GM15510 (cell line): Measurements from ENCODE around the gene TLL1.

ENCODE experiments used
- POLR2A ChIP-seq: IDR thresholded peaks from 3 replicates; pipeline ENCODE4 v1.6.1; 2011; ENCODE audit warnings: borderline replicate concordance; ENCODE audit not compliant: insufficient read length; ENCODE audit errors: extremely low read depth

TLL1 gene

DNA sequence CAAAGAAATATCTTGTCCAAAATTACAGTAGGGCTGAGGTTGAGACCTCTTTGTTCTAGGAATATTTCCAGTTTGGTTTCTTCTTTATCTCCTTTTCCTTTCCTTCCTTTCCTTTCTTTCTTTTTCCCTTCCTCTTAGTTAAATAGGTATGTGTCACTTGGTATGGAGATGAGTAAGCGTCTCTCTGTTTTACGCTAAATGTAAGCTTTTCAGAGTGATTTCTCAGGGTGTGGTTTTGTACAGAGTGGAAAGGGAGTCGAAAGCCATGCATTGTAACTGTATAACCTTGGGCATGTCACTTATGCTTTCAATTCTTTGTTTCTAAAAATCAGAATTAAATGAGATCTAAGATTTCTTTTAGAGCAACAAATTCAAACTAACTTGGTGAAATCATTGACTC, 54.8 kb downstream of the TLL1 start:
- TF ChIP-seq POLR2A = no peak

DNA sequence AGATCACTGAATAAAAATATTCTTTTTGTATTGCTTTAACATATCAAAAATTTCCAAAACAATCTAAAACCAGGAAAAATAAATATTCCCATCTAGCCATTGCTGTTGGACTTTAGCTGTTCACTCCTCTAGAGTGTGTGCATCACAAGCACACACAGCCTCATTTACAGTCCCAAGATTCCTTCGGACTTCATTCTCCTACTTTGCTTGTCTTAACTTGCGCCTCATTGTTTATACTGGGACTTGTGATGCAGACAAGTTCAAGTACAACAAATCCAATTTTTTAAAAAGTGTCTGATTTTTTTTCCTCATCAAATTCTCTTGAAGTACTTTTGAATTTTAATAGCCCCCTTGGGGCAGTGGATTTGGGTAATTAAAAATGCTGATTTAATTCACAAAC, 55.6 kb downstream of the TLL1 start:
- no peak for TF ChIP-seq POLR2A

DNA sequence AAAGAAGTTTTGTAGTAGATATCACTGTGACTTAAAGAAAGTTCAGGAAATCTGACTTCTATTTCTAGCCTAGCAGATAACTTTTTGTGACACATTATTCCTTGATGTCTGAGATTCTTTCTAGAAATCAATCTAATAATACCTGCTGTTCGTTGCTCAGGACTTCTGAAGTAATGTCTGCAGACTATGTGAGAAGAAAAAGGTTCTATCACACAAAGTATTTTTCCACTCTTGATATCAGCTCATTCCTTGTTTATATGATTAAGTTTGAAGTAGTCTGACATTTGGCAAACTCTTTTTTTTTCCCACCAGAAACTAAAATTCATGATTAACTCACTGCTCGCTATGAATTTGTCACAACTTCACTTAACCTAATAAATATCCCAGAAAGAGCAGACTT, 56.6 kb downstream of the TLL1 start:
- TF ChIP-seq POLR2A = no peak

DNA sequence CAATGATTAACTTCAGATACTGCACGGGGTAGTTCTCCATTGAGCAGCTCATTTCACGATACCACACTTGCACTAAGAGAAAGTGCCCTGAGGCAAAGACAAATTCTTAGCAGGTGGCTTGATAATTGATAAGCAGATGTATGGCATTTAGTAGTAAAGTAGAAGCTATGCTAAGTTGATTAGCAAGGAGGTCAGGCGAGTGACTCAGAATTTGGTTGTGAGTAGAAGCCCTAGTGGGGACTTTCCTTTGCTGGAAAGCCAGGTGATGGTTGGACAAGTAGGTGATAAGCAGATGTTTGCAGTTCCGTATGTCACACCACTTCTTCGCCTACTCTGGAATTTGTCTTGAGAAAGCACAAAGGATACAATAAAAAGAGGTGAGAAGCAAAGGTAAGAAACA, 58.7 kb downstream of the TLL1 start:
- no peak for TF ChIP-seq POLR2A

DNA sequence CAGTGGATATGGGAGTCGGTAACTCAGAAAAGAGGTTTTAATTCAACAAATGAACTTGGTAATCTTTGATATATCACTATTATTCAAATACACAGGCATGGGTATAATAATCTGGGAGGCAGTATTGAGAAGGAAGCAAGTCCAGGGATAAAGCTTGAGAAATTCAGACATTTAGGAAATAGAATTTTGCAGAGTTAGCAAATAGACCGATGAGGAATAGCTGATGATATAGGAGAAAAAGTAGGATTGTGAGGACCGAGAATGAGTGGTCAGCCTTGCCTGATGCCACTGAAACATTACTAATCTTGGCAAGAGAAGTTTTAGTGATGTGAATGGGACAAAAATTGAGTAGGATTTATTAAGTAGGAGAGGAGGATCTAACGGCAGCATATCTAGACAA, 71.9 kb downstream of the TLL1 start:
- TF ChIP-seq POLR2A = no peak

DNA sequence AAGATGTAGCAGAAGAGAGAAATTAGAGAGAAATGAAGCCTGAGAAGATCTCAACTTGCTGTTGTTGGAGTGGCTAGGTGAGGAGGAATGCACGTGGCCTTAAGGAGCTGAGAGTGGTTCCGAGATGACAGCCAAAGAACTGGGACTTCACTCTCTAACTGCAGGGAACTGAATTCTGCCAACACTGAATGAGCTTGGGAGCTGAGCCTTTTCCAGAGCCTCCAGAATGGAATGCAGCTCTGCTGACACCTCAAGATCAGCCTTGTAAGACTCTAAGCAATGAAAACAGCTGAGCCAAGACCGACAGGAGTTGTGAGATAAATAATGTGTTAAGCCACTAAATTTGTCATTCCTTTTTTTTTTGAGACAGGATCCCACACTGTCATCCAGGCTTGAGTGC, 73.0 kb downstream of the TLL1 start:
- TF ChIP-seq POLR2A = no peak

DNA sequence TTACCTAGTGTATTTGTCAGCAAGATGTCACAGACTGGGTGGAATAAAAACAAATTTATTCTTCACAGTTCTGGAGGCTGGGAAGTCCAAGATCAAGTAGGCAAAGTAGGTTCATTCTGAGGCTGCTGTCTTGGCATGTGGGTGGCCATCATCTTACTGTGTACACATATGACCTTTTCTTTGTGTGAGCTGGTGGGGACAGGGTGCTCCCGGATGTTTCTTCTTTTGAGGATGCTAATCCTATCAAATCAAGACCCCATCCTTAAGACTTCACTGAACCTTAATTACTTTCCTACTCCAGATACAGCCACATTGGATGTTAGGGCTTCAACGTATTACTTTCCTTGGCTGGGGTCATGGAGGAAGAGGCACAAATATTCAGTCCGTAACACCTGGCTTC, 74.0 kb downstream of the TLL1 start:
- no peak for TF ChIP-seq POLR2A

DNA sequence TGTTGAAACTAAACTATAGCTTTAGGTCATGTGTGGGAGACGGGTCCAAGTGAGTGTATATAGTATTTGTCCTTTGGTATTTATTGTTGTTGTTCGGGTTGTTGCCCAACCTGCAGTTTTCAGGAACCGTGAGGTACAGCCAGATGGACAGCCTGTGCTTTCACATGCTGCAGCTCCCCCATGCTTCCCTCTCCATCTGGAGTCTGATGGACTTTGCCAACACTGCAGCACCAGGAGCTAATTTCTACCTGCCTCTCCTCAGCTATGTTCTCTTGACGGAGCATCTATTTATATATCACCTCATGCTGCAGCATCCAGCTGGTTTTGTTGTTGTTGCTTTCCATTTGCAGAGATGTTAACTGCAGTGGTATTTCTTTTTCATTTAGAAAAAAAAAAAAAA, 80.1 kb downstream of the TLL1 start:
- no peak for TF ChIP-seq POLR2A

DNA sequence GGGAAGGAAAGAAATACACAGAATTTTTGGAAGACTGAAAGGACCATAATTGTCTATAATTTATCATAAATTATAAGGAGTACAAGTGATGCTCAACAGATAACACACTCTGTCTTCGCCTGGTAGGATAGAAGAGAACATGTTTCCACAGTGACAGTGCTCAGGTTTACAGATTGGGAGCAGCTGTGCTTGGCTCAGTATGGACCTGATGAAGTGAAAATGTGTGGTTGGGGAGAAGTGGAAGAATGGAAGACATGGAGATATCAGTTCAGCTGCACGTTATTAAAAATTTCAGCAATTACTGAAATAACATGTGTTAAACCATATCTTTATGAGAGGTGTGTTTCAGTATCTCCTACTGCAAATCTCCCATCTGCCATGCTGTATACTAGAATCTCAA, 90.6 kb downstream of the TLL1 start:
- no peak for TF ChIP-seq POLR2A

DNA sequence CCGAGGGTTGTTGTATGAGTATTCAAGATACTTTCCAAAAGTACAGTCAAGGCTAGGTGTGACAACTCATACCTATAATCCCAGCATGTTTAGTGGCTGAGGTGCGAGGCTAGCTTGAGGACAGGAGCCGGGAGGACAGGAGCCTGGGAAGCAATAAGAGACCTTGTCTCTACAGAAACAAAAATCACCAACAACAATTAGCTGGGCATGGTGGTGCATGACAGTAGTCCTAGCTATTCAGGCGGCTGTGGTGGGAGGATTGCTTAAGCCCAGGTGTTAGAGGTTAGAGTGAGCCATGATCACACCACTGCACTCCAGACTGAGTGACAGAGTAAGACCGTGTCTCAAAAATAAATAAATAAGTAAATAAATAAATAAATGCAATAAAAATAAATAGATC, 91.6 kb downstream of the TLL1 start:
- TF ChIP-seq POLR2A = no peak

DNA sequence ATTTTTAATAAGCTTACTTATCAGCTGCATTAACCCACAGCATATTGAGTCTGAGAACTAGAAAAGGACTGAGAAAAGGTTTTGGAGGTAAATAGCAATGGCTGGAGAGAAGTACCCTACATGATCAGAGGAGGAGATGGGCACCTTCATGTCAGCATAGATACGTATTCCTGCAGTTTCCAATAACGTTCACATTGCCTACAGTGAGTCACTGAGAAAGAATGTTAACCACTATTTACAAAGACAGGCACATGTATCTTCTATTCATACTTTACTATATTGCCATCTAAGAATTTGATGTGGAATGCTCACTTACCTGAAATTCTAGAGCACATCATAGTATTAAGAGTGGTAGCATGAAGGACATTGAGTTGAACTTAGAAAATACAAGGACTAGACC, 92.5 kb downstream of the TLL1 start:
- no peak for TF ChIP-seq POLR2A

DNA sequence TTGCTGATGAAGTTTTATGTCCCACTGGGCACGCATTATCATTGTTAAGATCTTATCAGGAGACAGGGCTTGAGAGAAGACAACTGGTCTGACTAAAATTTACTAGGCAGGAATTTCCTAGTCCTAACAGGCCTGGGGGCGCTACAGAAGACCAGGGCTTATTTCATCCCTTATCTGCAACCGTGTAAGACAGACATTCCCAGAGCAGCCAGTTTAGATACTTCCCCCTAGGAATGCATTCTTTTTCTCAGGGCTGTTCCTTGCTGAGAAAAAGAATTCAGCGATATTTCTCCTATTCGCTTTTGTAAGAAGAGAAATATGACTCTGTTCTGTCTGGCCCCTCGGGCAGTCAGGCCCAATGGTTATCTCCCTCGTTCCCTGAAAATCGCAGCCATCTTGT, 93.8 kb downstream of the TLL1 start:
- TF ChIP-seq POLR2A = no peak

DNA sequence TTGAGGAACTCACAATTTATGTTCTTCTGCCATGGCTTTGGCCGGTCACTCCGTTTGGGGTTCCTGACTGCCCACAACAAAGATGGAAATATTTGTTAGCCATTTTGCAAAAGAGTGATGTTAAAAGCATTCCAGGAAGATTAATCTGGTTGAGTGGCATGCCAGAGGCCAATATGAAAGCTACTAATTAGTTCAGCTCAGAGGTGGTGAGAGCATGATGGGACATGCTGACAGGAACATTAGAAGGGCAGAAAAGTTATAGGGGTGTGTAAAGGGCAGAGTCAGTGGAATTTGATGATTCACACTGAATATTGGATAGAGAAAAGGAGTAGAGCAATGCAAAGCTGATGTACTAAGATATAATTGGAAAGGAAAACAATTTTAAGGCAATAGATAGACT, 94.4 kb downstream of the TLL1 start:
- TF ChIP-seq POLR2A = no peak

DNA sequence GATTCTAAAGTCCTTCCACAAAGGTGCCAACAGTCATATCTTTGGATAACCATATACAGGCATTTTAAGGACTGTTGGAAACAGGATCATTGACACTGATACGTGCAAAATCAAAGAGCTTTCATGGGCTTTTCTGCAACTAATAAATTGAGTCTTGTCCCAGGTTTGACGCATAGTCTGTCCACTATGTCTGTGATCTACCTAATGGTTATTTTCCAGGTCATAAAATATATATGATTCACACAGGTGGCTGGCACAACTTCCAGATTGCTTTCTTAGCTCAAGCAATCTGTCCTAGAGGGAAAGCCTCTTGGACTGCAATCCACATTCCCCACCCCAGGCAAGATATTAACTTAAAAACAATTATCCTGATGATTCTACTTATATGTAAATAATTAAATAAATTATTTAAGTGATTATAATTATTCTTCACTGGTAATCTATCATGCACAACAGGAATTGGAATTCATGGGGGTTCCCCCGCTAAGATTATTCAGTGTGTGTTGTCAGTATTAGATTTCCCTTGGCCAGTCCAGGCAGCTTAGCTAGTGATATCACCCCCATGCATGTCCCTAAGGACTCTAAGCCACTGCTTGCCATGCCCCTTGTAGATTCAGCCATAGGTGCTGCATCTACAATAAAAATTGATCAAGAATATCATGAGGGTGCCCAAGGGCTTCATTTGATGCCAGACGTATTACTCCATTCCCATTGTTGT, 97.8 kb downstream of the TLL1 start:
- TF ChIP-seq POLR2A = no peak

DNA sequence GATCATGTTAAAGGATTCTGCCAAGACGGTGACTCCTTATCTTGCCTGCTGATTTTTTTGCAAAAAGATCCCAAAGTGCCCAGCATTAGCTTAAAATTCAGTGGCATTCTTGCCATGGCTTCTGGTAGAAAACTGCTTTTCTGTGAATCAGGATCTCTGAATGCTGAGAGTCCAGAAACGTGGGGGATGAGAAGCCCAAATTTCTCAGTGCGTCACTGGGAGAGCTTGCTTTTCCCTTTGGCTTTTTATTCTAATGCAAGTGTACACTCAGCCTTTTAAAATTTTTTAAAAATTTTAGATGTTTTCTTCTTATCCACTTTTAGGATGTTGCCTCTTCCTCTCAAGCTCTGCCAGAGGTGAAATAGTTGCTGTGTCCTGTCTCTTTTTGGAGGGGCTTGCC, 98.4 kb downstream of the TLL1 start:
- no peak for TF ChIP-seq POLR2A

DNA sequence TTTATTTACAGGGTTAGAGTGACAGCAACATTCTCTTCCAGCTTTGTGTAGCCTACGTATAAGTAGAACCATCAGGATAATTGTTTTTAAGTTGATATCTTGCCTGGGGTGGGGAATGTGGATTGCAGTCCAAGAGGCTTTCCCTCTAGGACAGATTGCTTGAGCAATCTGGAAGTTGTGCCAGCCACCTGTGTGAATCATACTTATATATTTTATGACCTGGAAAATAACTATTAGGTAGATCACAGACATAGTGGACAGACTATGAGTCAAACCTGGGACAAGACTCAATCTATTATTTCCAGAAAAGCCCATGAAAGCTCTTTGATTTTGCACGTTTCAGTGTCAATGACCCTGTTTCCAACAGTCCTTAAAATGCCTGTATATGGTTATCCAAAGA, 98.9 kb downstream of the TLL1 start:
- no peak for TF ChIP-seq POLR2A

DNA sequence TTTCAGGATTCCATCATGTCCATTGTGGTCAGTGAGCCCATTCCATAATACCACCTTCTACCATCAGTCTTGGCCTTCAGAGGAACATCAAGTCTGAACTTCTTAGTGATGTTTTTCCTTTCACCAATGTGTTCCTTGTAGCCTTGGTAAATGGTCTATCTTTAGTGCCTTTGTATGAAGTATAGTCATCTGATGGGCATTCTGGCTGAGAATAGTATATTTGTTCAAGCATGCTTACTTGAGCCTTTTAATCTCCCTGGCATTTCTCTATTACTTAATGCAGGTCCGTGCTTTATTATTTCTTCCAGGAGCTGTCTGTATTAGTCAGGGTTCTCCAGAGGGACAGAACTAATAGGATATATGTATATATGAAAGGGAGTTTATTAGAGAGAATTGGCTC, 99.7 kb downstream of the TLL1 start:
- TF ChIP-seq POLR2A = no peak

DNA sequence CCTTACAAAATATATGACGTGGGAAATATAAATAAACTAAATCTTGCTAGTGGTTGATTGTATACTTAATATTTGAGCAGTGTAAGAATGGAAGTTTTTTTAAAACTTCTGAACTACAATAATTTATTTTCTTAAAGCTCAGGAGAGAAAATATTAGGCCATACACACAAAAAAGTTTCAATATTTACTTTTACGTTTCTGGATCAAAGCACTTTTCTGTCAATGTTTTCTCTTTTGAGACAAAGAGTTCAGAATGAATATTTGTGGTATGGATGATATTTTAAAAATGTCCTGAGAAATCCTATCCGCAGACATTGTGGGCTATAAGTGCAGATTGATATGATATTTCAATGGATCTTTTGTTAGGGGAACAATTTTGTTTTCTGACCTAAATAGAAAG, 109.9 kb downstream of the TLL1 start:
- no peak for TF ChIP-seq POLR2A

DNA sequence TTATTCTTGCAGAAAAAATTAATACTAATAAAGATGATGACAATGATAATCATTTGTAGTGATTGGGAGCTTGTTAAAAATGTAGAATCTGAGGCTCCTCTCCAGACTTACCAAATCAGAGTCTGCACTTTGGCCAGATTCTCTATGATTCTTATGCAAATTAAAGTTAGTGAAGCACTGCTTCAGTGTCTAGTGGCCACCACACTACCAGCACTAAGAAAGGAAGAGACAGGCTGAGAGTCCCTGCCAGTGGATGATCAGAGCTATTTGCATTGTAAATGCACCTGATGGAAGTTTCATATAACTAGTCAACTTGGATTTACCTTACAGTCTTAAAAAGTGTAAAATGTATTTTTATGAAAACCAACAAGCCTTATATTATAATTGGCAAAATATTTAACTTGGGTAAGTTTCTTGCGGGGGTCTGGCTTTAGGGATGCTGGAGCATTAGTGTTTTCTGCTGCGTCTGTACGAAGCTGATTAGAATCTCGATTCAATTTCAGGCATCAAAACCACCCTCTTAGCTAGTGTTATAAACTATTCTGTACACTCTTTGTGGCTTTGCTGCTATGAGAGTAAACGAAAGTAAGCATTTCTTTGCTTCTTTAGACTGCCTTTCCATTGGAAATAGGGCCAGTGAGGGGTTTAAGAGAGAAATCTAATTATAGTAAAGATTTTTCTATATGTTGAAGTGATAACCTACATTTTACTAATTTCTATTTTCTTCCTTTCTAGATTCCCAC, 114.1 kb downstream of the TLL1 start:
- no peak for TF ChIP-seq POLR2A
